ENCODE results near the gene CPM.

- TF ChIP-seq POLR2AphosphoS5 (IDR thresholded peaks at IDR 0.05; ENCODE audit: low read depth, low read length) = no peak
- no peak for TF ChIP-seq REST (IDR thresholded peaks at IDR 0.05; ENCODE audit: insufficient read depth in 1 of 2, low read depth in 2 of 2, low read length in 2 of 2)
- TF ChIP-seq SIN3A (IDR thresholded peaks at IDR 0.05; ENCODE audit: borderline replicate concordance, insufficient read depth, low read length) = no peak
- no peak for TF ChIP-seq TAF1 (IDR thresholded peaks at IDR 0.05; ENCODE audit: borderline replicate concordance, insufficient read depth, low read length)
Observed at GRCh38 chr12:68912916-68913315, 20.1 kb downstream of the CPM start.

Measured in PFSK-1 (cell line).